Hepatocyte (in vitro differentiated cells): ENCODE data around the gene AQP12A.

Experiments used
- CTCF ChIP-seq: fragments of 200-600 bp; sonication (generic); IDR thresholded peaks from 2 replicates; pipeline ENCODE4 v1.5.1; 2016; ENCODE audit warnings: antibody characterized with exemption, mild to moderate bottlenecking; ENCODE audit not compliant: poor library complexity
- EZH2 ChIP-seq: fragments of 200-600 bp; sonication (generic); IDR thresholded peaks from 2 replicates; pipeline ENCODE4 v1.6.1; 2016; ENCODE audit warnings: antibody characterized with exemption, mild to moderate bottlenecking, borderline replicate concordance
- EZH2phosphoT487 ChIP-seq: fragments of 200-600 bp; sonication (generic); IDR thresholded peaks from one replicate; pipeline ENCODE4 v1.6.1; 2018; ENCODE audit warnings: antibody characterized with exemption, mild to moderate bottlenecking, low read depth, moderate library complexity; ENCODE audit not compliant: unreplicated experiment, severe bottlenecking

GRCh38 chr2:240730501-240731177 is 39.0 kb downstream of the AQP12A start:
- TF ChIP-seq CTCF: no peak
- TF ChIP-seq EZH2phosphoT487: no peak
- no peak for TF ChIP-seq EZH2
